Transverse colon (tissue), 4 donors: Measurements from ENCODE around the gene C19orf44.

Source experiments
- EP300 ChIP-seq: sonication (generic); formaldehyde crosslinking; IDR thresholded peaks from one replicate; pipeline ENCODE4 v1.6.1; 2017; ENCODE audit warnings: antibody characterized with exemption, low read depth
- POLR2A ChIP-seq: fragments of 450-650 bp; IDR thresholded peaks from one replicate; pipeline ENCODE4 v1.6.1; 2016; ENCODE audit warnings: antibody characterized with exemption, mild to moderate bottlenecking, moderate library complexity
- POLR2AphosphoS5 ChIP-seq, 3 donors: sonication (generic); formaldehyde crosslinking; IDR thresholded peaks; one replicate each; pipeline ENCODE4 v1.6.1; 2016; ENCODE audit warnings: antibody characterized with exemption in 3 of 3
- TF ChIP-seq, protein P1 (sequence below), 5 experiments: fragments of 200-600 bp in 3 of 5; fragments of 450-650 bp in 2 of 5; sonication (generic) in 3 of 5; IDR thresholded peaks; 1 replicate in 2 of 5; 2 replicates in 3 of 5; pipeline ENCODE4 v1.5.1; 2016 to 2017; ENCODE audit warnings: antibody characterized with exemption in 5 of 5, inconsistent platforms in 3 of 5, mild to moderate bottlenecking in 2 of 5, moderate library complexity in 1 of 5

DNA sequence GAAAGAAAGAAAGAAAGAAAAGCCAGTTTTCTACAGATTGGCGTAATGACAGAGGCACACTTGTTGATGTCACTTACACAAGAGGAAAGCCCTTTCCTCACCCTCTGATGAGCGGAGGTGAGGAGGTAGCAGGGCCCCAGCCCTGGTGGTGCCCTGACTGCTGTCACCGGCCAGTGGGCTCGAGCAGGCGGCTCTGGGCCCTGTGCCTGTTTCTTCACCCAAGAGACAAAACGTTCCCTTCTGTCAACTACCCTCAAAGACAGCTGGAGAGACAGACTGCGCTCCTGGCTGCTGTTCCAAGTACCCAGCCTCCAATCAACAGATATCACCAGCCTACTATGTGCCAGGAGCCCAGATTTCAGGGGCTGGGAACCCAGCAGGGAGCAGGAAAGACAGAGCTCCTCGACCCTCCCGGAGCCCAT, 34.6 kb upstream of the C19orf44 start:
- TF ChIP-seq POLR2A (no peak), EP300 (no peak), POLR2AphosphoS5 (IDR thresholded peaks at IDR 0.05) (no peak)
- TF ChIP-seq, protein P1, sequence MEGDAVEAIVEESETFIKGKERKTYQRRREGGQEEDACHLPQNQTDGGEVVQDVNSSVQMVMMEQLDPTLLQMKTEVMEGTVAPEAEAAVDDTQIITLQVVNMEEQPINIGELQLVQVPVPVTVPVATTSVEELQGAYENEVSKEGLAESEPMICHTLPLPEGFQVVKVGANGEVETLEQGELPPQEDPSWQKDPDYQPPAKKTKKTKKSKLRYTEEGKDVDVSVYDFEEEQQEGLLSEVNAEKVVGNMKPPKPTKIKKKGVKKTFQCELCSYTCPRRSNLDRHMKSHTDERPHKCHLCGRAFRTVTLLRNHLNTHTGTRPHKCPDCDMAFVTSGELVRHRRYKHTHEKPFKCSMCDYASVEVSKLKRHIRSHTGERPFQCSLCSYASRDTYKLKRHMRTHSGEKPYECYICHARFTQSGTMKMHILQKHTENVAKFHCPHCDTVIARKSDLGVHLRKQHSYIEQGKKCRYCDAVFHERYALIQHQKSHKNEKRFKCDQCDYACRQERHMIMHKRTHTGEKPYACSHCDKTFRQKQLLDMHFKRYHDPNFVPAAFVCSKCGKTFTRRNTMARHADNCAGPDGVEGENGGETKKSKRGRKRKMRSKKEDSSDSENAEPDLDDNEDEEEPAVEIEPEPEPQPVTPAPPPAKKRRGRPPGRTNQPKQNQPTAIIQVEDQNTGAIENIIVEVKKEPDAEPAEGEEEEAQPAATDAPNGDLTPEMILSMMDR (IDR thresholded peaks at IDR 0.05) = no peak
